H9 (cell line): Measurements from ENCODE around the gene CRABP1. TPM values are rescaled to one million over a fixed set of nuclear protein-coding genes. Genes with fewer than 3 reads are reported as not detected.
A peak's percentile ranks its signal among the peaks of the same experiment; 100 is the strongest.

ENCODE experiments used
- DNase-seq: peaks from one replicate; pipeline ENCODE4 v3.0.0-alpha.2; 2017
- H2AFZ ChIP-seq: one replicate; pipeline ENCODE4 v1.6.1; 2013; ENCODE audit warnings: mild to moderate bottlenecking, low read length, control low read depth, moderate library complexity
- H2AK5ac ChIP-seq: 2 replicates; pipeline ENCODE4 v1.6.1; 2013; ENCODE audit warnings: low read length, control low read depth, mixed read lengths; ENCODE audit not compliant: insufficient read length
- H2BK120ac ChIP-seq: one replicate; pipeline ENCODE4 v1.6.1; 2013; ENCODE audit warnings: low read depth, mild to moderate bottlenecking, low read length, control low read depth, inconsistent platforms; ENCODE audit not compliant: poor library complexity, severe bottlenecking
- H2BK12ac ChIP-seq: 2 replicates; pipeline ENCODE4 v1.6.1; 2013; ENCODE audit warnings: low read length, control low read depth, mixed read lengths, low read depth; ENCODE audit not compliant: insufficient read length
- H2BK15ac ChIP-seq: 2 replicates; pipeline ENCODE4 v1.6.1; 2013; ENCODE audit warnings: low read depth, low read length, control low read depth
- H2BK20ac ChIP-seq: one replicate; pipeline ENCODE4 v1.6.1; 2013; ENCODE audit warnings: low read depth, mild to moderate bottlenecking, low read length, control low read depth, inconsistent platforms; ENCODE audit not compliant: poor library complexity, severe bottlenecking
- H2BK5ac ChIP-seq: 2 replicates; pipeline ENCODE4 v1.6.1; 2013; ENCODE audit warnings: low read length, control low read depth, mixed read lengths; ENCODE audit not compliant: insufficient read length
- H3K14ac ChIP-seq: 2 replicates; pipeline ENCODE4 v1.6.1; 2013; ENCODE audit warnings: low read length, control low read depth; ENCODE audit not compliant: insufficient read depth
- H3K18ac ChIP-seq: 2 replicates; pipeline ENCODE4 v1.6.1; 2013; ENCODE audit warnings: low read depth, mild to moderate bottlenecking, mixed read lengths, low read length, control low read depth; ENCODE audit not compliant: insufficient read length
- H3K23ac ChIP-seq: 2 replicates; pipeline ENCODE4 v1.6.1; 2013; ENCODE audit warnings: low read length, control low read depth, mixed read lengths, low read depth; ENCODE audit not compliant: insufficient read length
- H3K23me2 ChIP-seq: 2 replicates; pipeline ENCODE4 v1.6.1; 2013; ENCODE audit warnings: low read depth, mild to moderate bottlenecking, mixed read lengths, low read length, control low read depth; ENCODE audit not compliant: insufficient read length, poor library complexity, severe bottlenecking
- H3K27ac ChIP-seq: 2 replicates; pipeline ENCODE4 v1.5.1; 2013; ENCODE audit warnings: low read length, control low read depth, mixed read lengths, low read depth; ENCODE audit not compliant: insufficient read length
- H3K27me3 ChIP-seq: 2 replicates; pipeline ENCODE4 v1.6.1; 2013; ENCODE audit warnings: low read length, control low read depth, inconsistent platforms; ENCODE audit not compliant: insufficient read depth
- H3K4ac ChIP-seq: 2 replicates; pipeline ENCODE4 v1.6.1; 2013; ENCODE audit warnings: low read depth, mild to moderate bottlenecking, control low read depth, inconsistent platforms, low read length, moderate library complexity
- H3K4me1 ChIP-seq: 2 replicates; pipeline ENCODE4 v1.6.1; 2013; ENCODE audit warnings: low read length, control low read depth, inconsistent platforms; ENCODE audit not compliant: insufficient read depth
- H3K4me2 ChIP-seq: 2 replicates; pipeline ENCODE4 v1.6.1; 2013; ENCODE audit warnings: low read length, control low read depth, mixed read lengths; ENCODE audit not compliant: insufficient read length, insufficient read depth
- H3K56ac ChIP-seq: 2 replicates; pipeline ENCODE4 v1.6.1; 2013; ENCODE audit warnings: low read depth, mild to moderate bottlenecking, mixed read lengths, low read length, control low read depth; ENCODE audit not compliant: insufficient read length
- H3K79me1 ChIP-seq: 2 replicates; pipeline ENCODE4 v1.6.1; 2013; ENCODE audit warnings: low read depth, mild to moderate bottlenecking, moderate library complexity, low read length, control low read depth, inconsistent platforms; ENCODE audit not compliant: insufficient read depth, poor library complexity, severe bottlenecking
- H3K79me2 ChIP-seq: 2 replicates; pipeline ENCODE4 v1.6.1; 2013; ENCODE audit warnings: low read length, control low read depth, inconsistent platforms; ENCODE audit not compliant: insufficient read depth
- H3K9ac ChIP-seq: 2 replicates; pipeline ENCODE4 v1.6.1; 2013; ENCODE audit warnings: low read length, control low read depth, mixed read lengths; ENCODE audit not compliant: insufficient read length; ENCODE audit errors: extremely low read depth
- H3K9me3 ChIP-seq: one replicate; pipeline ENCODE4 v1.6.1; 2013; ENCODE audit warnings: low read depth, low read length, inconsistent platforms; ENCODE audit not compliant: control insufficient read depth
- H3T11ph ChIP-seq: one replicate; pipeline ENCODE4 v1.6.1; 2013; ENCODE audit warnings: mild to moderate bottlenecking, low read length, control low read depth, inconsistent platforms
- H4K20me1 ChIP-seq: one replicate; pipeline ENCODE4 v1.6.1; 2013; ENCODE audit not compliant: control insufficient read depth, insufficient read length, insufficient read depth
- H4K5ac ChIP-seq: 2 replicates; pipeline ENCODE4 v1.6.1; 2013; ENCODE audit warnings: low read depth, mild to moderate bottlenecking, mixed read lengths, low read length, control low read depth; ENCODE audit not compliant: insufficient read length
- H4K8ac ChIP-seq: replicated peaks from 2 replicates; pipeline ENCODE4 v1.6.1; 2013; ENCODE audit warnings: low read length, control low read depth, mixed read lengths, low read depth; ENCODE audit not compliant: insufficient read length
- H4K91ac ChIP-seq: 2 replicates; pipeline ENCODE4 v1.6.1; 2013; ENCODE audit warnings: low read depth, mild to moderate bottlenecking, moderate library complexity, mixed read lengths, low read length, control low read depth; ENCODE audit not compliant: insufficient read length
- H3K27ac Mint-ChIP-seq, 3 experiments: 2 replicates in 2 of 3; 3 replicates in 1 of 3; pipeline ENCODE4 v1.8.0; 2020 to 2021; ENCODE audit warnings: mixed read lengths in 3 of 3, mild to moderate bottlenecking in 1 of 3, moderate library complexity in 1 of 3
- H3K27me3 Mint-ChIP-seq: 2 replicates; pipeline ENCODE4 v1.8.0; 2021; ENCODE audit warnings: low read depth, mild to moderate bottlenecking, moderate library complexity, mixed read lengths
- H3K36me3 Mint-ChIP-seq, 3 experiments: 2 replicates in 2 of 3; 3 replicates in 1 of 3; pipeline ENCODE4 v1.8.0; 2020 to 2021; ENCODE audit warnings: low read depth in 3 of 3, mixed read lengths in 3 of 3; ENCODE audit not compliant: insufficient read depth in 1 of 3
- H3K4me1 Mint-ChIP-seq, 2 experiments: 2 replicates each; pipeline ENCODE4 v1.8.0; 2020; ENCODE audit warnings: mixed read lengths in 2 of 2
- H3K4me3 Mint-ChIP-seq, 2 experiments: 2 replicates in 1 of 2; 3 replicates in 1 of 2; pipeline ENCODE4 v1.8.0; 2020 to 2021; ENCODE audit warnings: mild to moderate bottlenecking in 2 of 2, mixed read lengths in 2 of 2, moderate library complexity in 1 of 2
- H3K9me3 Mint-ChIP-seq, 2 experiments: 2 replicates in 1 of 2; 3 replicates in 1 of 2; pipeline ENCODE4 v1.8.0; 2020; ENCODE audit warnings: mild to moderate bottlenecking in 2 of 2, mixed read lengths in 2 of 2, moderate library complexity in 1 of 2
- CTCF ChIP-seq: fragments of 200-600 bp; sonication (generic); conservative IDR thresholded peaks from 3 replicates; pipeline ENCODE4 v1.8.0; 2021; ENCODE audit warnings: antibody characterized with exemption, mild to moderate bottlenecking
- WGBS: extraction: QIAGEN DNeasy Blood & Tissue Kit; methylation state at CpG from one replicate; pipeline ENCODE4 v1.1.7; 2013; ENCODE audit warnings: missing lambda C conversion rate, low lambda C conversion rate, mixed read lengths; ENCODE audit not compliant: insufficient read length; ENCODE audit errors: extremely low coverage; 5-methylcytosine and 5-hydroxymethylcytosine counted together
- total RNA-seq: library from RNA; stranded (reverse); gene quantifications from 2 replicates; pipeline ENCODE4 v1.2.1, GENCODE V29; 2021

The CRABP1 gene
- total RNA-seq, 1 experiment from 2014 or later, result 93.1 TPM

GRCh38 chr15:78321786-78322185, 18.4 kb upstream of the CRABP1 start:
- H3K4me3 Mint-ChIP-seq, result peak overlapping the region in 1 of 2 experiments; percentile 37; a peak in 2 of 5 replicates
- Histone ChIP-seq H3K23me2 (no peaks in the 10 kb centered on the region), H2BK120ac (no peak overlapping the region), H3K9me3 (no peaks in the 10 kb centered on the region), H2AK5ac (no peak overlapping the region), H3K27me3 (no peaks in the 10 kb centered on the region), H4K20me1 (no peaks in the 10 kb centered on the region), H2BK20ac (no peak overlapping the region), H2BK5ac (no peak overlapping the region), H4K8ac (peak overlapping the region; percentile 61), H3K14ac (peak overlapping the region; percentile 66), H2BK12ac (no peak overlapping the region), H4K5ac (peak overlapping the region; percentile 41), H3K9ac (no peak overlapping the region), H3K18ac (peak overlapping the region; percentile 89), H4K91ac (no peak overlapping the region), H3K4ac (no peak overlapping the region), H3K23ac (no peak overlapping the region), H3K79me1 (no peaks in the 10 kb centered on the region), H2AFZ (no peak overlapping the region), H3T11ph (no peak overlapping the region), H3K27ac (no peak overlapping the region), H3K4me1 (peaks cover 11% of the 10 kb centered on the region; the same call in 1 of the 2 replicates), H3K4me2 (no peak overlapping the region), H2BK15ac (no peak overlapping the region), H3K56ac (no peak overlapping the region), H3K79me2 (no peaks in the 10 kb centered on the region)
- no peaks in the 10 kb centered on the region; a peak in 1 of 5 replicates for H3K9me3 Mint-ChIP-seq
- H3K27ac Mint-ChIP-seq, result peak overlapping the region; percentile 33 to 95 (median 93); a peak in 4 of 7 replicates
- WGBS, result no CpG with 5 or more reads among the region's 4 CpGs
- DNase-seq, result no peak
- H3K36me3 Mint-ChIP-seq, result no peaks in the 10 kb centered on the region
- H3K4me1 Mint-ChIP-seq, result peaks cover 31 to 51% of the 10 kb centered on the region in 2 experiments
- no peak for TF ChIP-seq CTCF
- H3K27me3 Mint-ChIP-seq, result peaks cover 2% of the 10 kb centered on the region
